Measurements from ENCODE around the gene CEP57.

CEP57 gene

GRCh38 chr11:95849087-95849825, 59.0 kb downstream of the CEP57 start:
- Histone ChIP-seq H3K4me3 (ENCODE audit: low read depth in 1 of 2, low read length in 2 of 2) (no peak overlapping the region), H3K9me3 (ENCODE audit: insufficient read depth, low read length, severe bottlenecking) (no peaks in the 10 kb centered on the region), H3K27ac (ENCODE audit: low read length) (no peak overlapping the region), H3K4me1 (ENCODE audit: insufficient read depth, low read length) (no peaks in the 10 kb centered on the region), H3K9ac (ENCODE audit: low read depth, low read length) (no peak overlapping the region), H3K4me2 (ENCODE audit: insufficient read depth, low read length) (no peak overlapping the region), H3K79me2 (ENCODE audit: insufficient read depth, low read length) (no peaks in the 10 kb centered on the region), H3K27me3 (ENCODE audit: insufficient read depth, low read length, poor library complexity) (no peaks in the 10 kb centered on the region), H2AFZ (ENCODE audit: low read depth, low read length) (no peak overlapping the region), H3K36me3 (ENCODE audit: insufficient read depth, low read length) (peaks cover 48% of the 10 kb centered on the region), H4K20me1 (ENCODE audit: insufficient read depth, low read length) (no peaks in the 10 kb centered on the region; the same call in 1 of the 2 replicates)
- ATAC-seq (ENCODE audit: insufficient read depth, low read depth) (peak; percentile 86), DNase-seq (peak; percentile 33)
- peak; percentile 64 for TF ChIP-seq CTCF (IDR thresholded peaks at IDR 0.05; ENCODE audit: borderline replicate concordance, extremely low read depth, low read length, poor library complexity, severe bottlenecking)
- TF ChIP-seq EZH2 (IDR thresholded peaks at IDR 0.05; ENCODE audit: borderline replicate concordance, low read depth, low read length, severe bottlenecking): no peak

GRCh38 chr11:95850137-95850536, 59.8 kb downstream of the CEP57 start:
- no peaks in the 10 kb centered on the region for H3K79me2 ChIP-seq (ENCODE audit: insufficient read depth, low read length)
- H3K27me3 ChIP-seq (ENCODE audit: insufficient read depth, low read length, poor library complexity): no peaks in the 10 kb centered on the region
- H3K4me2 ChIP-seq (ENCODE audit: insufficient read depth, low read length): no peak overlapping the region
- no peaks in the 10 kb centered on the region; the same call in 1 of the 2 replicates for H4K20me1 ChIP-seq (ENCODE audit: insufficient read depth, low read length)
- no peak overlapping the region for H3K9ac ChIP-seq (ENCODE audit: low read depth, low read length)
- H3K27ac ChIP-seq (ENCODE audit: low read length): no peak overlapping the region
- H2AFZ ChIP-seq (ENCODE audit: low read depth, low read length): no peak overlapping the region
- no peak for DNase-seq
- H3K36me3 ChIP-seq (ENCODE audit: insufficient read depth, low read length): peaks cover 41% of the 10 kb centered on the region; the same call in 1 of the 2 replicates
- H3K4me1 ChIP-seq (ENCODE audit: insufficient read depth, low read length): no peaks in the 10 kb centered on the region
- H3K4me3 ChIP-seq (ENCODE audit: low read depth in 1 of 2, low read length in 2 of 2): no peak overlapping the region
- no peaks in the 10 kb centered on the region for H3K9me3 ChIP-seq (ENCODE audit: insufficient read depth, low read length, severe bottlenecking)
- no peak for TF ChIP-seq CTCF (IDR thresholded peaks at IDR 0.05; ENCODE audit: borderline replicate concordance, extremely low read depth, low read length, poor library complexity, severe bottlenecking)
- no peak for TF ChIP-seq EZH2 (IDR thresholded peaks at IDR 0.05; ENCODE audit: borderline replicate concordance, low read depth, low read length, severe bottlenecking)
- no peak for ATAC-seq (ENCODE audit: insufficient read depth, low read depth)

GRCh38 chr11:95853138-95853537, 62.8 kb downstream of the CEP57 start:
- no peak overlapping the region for H3K4me3 ChIP-seq (ENCODE audit: low read depth in 1 of 2, low read length in 2 of 2)
- no peaks in the 10 kb centered on the region for H3K27me3 ChIP-seq (ENCODE audit: insufficient read depth, low read length, poor library complexity)
- H3K4me1 ChIP-seq (ENCODE audit: insufficient read depth, low read length): no peaks in the 10 kb centered on the region
- TF ChIP-seq CTCF (IDR thresholded peaks at IDR 0.05; ENCODE audit: borderline replicate concordance, extremely low read depth, low read length, poor library complexity, severe bottlenecking) (no peak), EZH2 (IDR thresholded peaks at IDR 0.05; ENCODE audit: borderline replicate concordance, low read depth, low read length, severe bottlenecking) (no peak)
- no peaks in the 10 kb centered on the region for H3K9me3 ChIP-seq (ENCODE audit: insufficient read depth, low read length, severe bottlenecking)
- H3K79me2 ChIP-seq (ENCODE audit: insufficient read depth, low read length): no peaks in the 10 kb centered on the region
- no peak overlapping the region for H2AFZ ChIP-seq (ENCODE audit: low read depth, low read length)
- no peak overlapping the region for H3K4me2 ChIP-seq (ENCODE audit: insufficient read depth, low read length)
- H3K9ac ChIP-seq (ENCODE audit: low read depth, low read length): no peak overlapping the region
- DNase-seq: no peak
- no peak for ATAC-seq (ENCODE audit: insufficient read depth, low read depth)
- no peak overlapping the region for H3K27ac ChIP-seq (ENCODE audit: low read length)
- no peaks in the 10 kb centered on the region; the same call in 1 of the 2 replicates for H4K20me1 ChIP-seq (ENCODE audit: insufficient read depth, low read length)
- peaks cover 39% of the 10 kb centered on the region; the same call in 1 of the 2 replicates for H3K36me3 ChIP-seq (ENCODE audit: insufficient read depth, low read length)
